Forelimb muscle (tissue), 1 donor: ENCODE data around the gene KISS1R. TPM values are rescaled to one million over a fixed set of nuclear protein-coding genes. Genes with fewer than 3 reads are reported as not detected.

Experiments used
- DNase-seq: peaks from one replicate; pipeline ENCODE4 v3.0.0-alpha.2; 2013; ENCODE audit warnings: low read depth
- polyA plus RNA-seq: library from polyadenylated mRNA; unstranded; fragments of 120-200 nt; gene quantifications from one replicate; pipeline ENCODE4 v1.2.1, GENCODE V29; 2013; ENCODE audit not compliant: insufficient read length

KISS1R gene
- polyA plus RNA-seq, 1 donor: not detected

DNA sequence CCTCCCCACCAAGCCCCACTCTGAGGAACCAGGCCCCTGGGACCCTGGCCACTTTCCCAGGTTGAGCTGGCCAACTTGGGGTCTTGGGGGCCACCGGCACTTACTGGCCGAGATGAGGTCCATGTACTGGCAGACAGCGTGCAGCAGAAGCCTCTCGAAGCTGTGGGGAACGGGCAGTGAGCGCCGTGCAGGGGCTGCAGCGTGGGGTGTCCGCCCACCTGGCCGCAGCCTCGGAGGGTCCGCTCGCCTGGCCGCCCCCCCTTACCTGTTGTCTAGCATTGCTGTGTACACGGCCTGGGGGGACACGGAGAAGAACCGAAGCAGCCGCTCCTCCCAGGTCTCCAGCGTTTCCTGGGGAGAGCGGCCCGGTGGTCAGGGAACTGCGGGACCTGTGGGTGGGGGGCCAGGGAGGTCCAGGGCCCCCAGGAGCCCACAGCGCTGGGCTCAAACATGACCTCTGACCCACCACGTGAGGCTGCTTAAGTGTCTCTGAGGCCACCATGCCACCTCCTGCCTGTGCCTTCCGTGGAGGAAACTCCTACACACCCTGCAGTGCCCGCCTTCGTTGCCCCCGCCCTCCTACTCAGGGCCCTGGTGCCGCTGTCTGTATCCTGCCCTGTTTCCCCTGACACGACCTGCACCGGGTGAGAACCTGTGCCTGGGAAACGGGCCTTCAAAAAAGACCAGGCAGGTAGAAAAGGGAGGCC lies 17.6 kb upstream of the KISS1R start:
- DNase-seq: no peak

- DNase-seq: no peak
Measured at GRCh38 chr19:900043-900301, 17.2 kb upstream of the KISS1R start.

- DNase-seq: no peak
Measured at GRCh38 chr19:900302-901111, 16.6 kb upstream of the KISS1R start.

- DNase-seq: no peak
Measured at GRCh38 chr19:901216-902092, 15.7 kb upstream of the KISS1R start.

- DNase-seq: no peak
Measured at GRCh38 chr19:902093-902370, 15.1 kb upstream of the KISS1R start.

DNA sequence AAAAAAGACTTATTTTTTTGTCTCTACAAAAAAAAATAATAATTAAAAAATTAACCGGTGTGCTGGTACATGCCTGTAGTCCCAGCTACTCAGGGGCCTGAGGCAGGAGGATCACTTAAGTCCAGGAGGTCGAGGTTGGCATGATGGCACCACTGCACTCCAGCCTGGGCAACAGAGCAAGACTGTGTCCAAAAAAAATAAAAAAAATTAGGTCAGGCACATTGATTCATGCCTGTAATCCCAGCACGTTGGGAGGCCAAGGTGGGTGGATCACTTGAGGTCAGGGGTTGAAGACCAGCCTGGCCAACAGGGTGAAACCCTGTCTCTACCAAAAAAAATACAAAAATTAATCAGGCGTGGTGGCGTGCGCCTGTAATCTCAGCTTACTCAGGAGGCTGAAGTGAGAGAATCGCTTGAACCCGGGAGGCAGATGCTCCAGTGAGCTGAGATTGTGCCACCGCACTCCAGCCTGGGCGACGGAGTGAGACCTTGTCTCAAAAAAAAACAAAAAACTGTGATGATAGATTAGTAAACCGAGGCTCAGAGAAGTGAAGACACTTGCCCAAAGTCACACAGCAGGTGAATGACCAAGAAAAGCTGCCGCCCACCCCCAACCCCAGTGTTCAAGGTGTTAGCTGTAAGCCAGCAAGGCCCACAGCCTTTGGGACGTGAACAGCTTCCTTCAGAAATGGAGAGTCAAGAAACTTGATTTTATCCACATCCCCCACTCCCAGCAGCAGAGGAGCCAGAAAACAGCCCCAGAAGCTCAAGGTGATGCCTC lies 14.5 kb upstream of the KISS1R start:
- no peak for DNase-seq

- DNase-seq: no peak
Measured at GRCh38 chr19:903266-903797, 13.8 kb upstream of the KISS1R start.

- DNase-seq: no peak
Measured at GRCh38 chr19:904545-904944, 12.6 kb upstream of the KISS1R start.

DNA sequence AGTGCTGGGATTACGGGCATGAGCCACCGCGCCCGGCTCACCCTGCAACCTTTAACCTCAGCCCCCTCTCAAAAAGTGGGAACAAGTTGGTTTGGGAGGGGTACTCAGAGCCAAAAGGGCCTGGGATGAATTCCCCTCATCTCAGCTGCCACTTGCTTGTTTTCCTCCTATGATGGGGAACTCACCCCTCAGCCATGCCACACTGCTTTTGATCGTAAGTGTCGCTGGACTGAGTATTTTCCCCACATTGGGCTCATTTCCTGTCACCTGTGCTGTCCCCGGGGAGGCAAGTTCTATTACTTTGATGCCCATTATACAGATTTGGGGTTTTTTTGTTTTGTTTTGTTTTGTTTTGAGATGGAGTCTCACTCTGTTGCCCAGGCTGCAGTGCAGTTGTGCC lies 10.7 kb upstream of the KISS1R start:
- no peak for DNase-seq

- no peak for DNase-seq
Measured at GRCh38 chr19:907183-907853, 9.8 kb upstream of the KISS1R start.

DNA sequence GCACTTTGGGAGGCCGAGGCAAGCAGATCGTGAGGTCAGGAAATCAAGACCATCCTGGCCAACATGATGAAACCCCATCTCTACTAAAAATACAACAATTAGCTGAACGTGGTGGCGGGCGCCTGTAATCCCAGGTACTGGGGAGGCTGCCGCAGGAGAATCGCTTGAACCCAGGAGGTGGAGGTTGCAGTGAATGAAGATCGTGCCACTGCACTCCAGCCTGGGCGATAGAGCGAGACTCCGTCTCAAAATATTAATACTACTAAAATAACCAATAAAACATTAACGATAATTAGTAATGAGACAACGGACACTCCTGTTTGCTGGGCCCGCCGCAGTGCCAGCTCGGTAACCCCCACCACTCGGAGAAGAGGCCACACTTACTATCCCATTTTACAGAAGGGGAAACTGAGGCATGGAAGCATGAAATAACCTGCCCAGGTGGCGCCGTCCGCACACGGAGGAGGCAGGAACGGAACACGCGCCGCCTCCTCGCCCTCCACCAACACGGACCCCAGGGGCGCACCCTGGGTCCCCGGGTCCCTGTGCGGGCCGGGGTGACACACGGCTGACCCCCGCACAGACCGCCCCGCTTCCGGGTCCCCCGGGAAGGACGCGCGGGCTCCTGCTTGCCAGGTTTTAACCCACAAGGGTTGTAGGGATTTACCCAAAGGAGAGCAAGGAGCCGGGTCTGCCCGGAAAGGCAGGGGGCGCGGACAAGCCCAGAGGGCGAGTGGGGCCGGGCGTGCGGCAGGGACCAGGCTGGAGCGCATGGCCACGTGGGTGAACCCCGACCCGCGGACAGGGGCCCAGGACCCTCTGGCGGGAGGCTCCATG lies 5.7 kb upstream of the KISS1R start:
- no peak for DNase-seq

- DNase-seq: no peak
Measured at GRCh38 chr19:912181-913079, 4.7 kb upstream of the KISS1R start.

- no peak for DNase-seq
Measured at GRCh38 chr19:913080-913748, 3.9 kb upstream of the KISS1R start, which contains the start of gene R3HDM4. Gene R3HDM4 (minus strand): TSS chr19:913219. CDS start chr19:913157, 62 bp downstream.

DNA sequence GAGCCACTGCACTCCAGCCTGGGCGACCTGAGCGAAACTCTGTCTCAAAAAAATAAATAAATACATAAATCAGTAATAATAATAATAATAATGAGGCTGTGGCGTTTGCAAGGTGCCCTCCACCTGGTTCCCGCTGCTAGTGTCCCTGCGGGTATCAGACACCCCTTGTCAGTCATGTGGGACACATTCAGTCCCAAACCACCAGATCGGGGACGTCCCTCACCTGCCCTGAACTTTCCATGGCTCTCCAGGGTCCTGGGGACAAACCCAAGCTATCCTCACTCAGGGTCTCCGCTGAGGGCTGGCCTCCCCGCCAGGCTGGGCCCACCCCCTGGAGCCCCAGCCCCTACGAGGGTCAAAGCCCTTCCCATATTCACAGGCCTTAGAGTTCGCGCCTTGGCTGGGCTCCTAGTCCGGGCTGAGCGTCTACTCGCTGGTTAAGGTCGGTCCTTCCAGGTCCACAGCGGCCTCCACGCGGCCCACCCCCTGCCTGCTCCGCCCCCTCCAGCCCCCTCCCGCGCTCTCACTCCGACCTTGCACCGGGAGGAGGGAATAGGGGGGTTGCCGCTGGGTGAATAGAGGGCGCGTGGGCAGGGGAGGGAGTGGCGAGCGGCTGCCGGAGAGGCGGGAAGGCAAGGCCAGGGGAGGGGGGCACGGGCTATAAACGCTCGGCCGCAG lies 349 bp upstream of the KISS1R start:
- DNase-seq: no peak

GRCh38 chr19:918152-918437 lies 962 bp downstream of the KISS1R start:
- no peak for DNase-seq

DNA sequence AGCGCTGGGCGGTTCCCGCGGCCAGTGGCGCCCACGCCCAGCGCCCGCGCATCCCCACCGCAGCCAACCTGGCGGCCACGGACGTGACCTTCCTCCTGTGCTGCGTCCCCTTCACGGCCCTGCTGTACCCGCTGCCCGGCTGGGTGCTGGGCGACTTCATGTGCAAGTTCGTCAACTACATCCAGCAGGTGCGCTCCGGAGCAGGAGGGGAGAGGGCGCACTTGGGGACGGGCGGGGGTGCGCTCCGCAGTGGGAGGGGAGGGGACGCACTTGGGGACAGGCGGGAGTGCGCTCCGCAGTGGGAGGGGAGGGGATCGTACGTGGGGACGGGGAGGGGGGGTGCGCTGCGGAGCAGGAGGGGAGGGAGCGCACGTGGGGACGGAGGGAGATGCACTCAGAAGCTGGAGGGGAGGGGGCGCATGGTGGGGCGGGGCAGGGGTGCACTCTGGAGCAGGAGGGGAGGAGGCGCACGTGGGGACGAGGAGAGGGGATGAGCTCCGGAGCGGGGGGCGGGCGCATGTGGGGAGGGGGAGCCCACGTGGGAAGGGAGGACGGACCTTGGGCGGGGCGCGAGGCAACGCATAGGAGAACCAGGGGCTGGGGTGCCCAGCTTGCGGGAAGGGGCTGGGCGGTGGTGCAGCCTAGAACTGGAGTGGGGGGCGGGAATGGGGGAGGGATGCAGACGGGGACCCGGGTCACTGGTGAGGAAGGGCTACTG lies 1.5 kb downstream of the KISS1R start:
- no peak for DNase-seq
